Ishikawa (cell line): ENCODE data around the gene UGT2B7.

Experiments
- CEBPB ChIP-seq: IDR thresholded peaks from 2 replicates; pipeline ENCODE4 v1.6.1; 2012
- CREB1 ChIP-seq: IDR thresholded peaks from 2 replicates; pipeline ENCODE4 v1.6.1; 2012; ENCODE audit warnings: low read depth
- EGR1 ChIP-seq: IDR thresholded peaks from 2 replicates; pipeline ENCODE4 v1.6.1; 2012
- EP300 ChIP-seq: IDR thresholded peaks from 2 replicates; pipeline ENCODE4 v1.6.1; 2012; ENCODE audit warnings: borderline replicate concordance
- FOXM1 ChIP-seq: IDR thresholded peaks from 2 replicates; pipeline ENCODE4 v1.6.1; 2012; ENCODE audit warnings: low read depth, borderline replicate concordance
- MAX ChIP-seq: IDR thresholded peaks from 2 replicates; pipeline ENCODE4 v1.6.1; 2012
- NFIC ChIP-seq: IDR thresholded peaks from 2 replicates; pipeline ENCODE4 v1.6.1; 2012
- RAD21 ChIP-seq: IDR thresholded peaks from 2 replicates; pipeline ENCODE4 v1.6.1; 2012; ENCODE audit warnings: low read depth
- REST ChIP-seq: IDR thresholded peaks from 2 replicates; pipeline ENCODE4 v1.6.1; 2012; ENCODE audit warnings: low read depth, mild to moderate bottlenecking
- TAF1 ChIP-seq: IDR thresholded peaks from 2 replicates; pipeline ENCODE4 v1.6.1; 2012; ENCODE audit warnings: low read depth, mild to moderate bottlenecking
- TCF12 ChIP-seq: IDR thresholded peaks from 2 replicates; pipeline ENCODE4 v1.6.1; 2012; ENCODE audit warnings: low read depth
- TEAD4 ChIP-seq: IDR thresholded peaks from 2 replicates; pipeline ENCODE4 v1.6.1; 2012
- YY1 ChIP-seq: IDR thresholded peaks from 2 replicates; pipeline ENCODE4 v1.6.1; 2012; ENCODE audit warnings: low read depth
- ZBTB7A ChIP-seq: IDR thresholded peaks from 2 replicates; pipeline ENCODE4 v1.6.1; 2012; ENCODE audit warnings: low read depth
- TF ChIP-seq, protein P1 (sequence below): IDR thresholded peaks from 2 replicates; pipeline ENCODE4 v1.6.1; 2012

UGT2B7 gene

DNA sequence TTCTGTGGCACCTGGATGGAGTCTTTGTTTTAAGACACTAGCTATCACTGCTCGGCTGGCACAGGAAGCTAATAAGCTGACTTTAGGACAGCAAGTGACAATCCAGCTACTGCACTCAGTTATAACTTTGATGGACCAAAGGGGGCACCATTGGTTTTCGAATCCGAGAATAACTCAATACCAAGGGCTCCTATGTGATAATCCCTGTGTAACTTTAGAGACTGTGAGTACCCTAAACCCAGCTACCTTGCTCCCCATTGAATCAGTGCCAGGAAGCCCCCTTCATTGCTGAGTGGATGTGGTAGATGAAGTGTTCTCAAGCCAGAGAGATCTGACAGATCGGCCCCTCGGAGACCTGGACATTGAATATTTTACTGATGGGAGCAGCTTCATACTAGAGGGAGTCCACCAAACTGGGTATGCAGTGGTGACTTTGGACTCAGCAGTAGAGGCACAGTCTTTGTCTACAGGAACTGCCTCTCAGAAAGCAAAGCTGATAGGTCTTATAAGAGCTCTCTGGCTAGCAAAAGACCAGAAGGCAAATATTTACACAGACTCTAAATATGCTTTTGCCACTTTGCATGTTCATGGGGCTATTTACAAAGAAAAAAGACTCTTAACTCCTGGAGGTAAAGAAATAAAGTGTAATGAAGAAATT is 35.5 kb upstream of the UGT2B7 start:
- TF ChIP-seq EP300: no peak
- TF ChIP-seq REST: no peak
- TF ChIP-seq, protein P1, sequence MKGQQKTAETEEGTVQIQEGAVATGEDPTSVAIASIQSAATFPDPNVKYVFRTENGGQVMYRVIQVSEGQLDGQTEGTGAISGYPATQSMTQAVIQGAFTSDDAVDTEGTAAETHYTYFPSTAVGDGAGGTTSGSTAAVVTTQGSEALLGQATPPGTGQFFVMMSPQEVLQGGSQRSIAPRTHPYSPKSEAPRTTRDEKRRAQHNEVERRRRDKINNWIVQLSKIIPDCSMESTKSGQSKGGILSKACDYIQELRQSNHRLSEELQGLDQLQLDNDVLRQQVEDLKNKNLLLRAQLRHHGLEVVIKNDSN: no peak
- TF ChIP-seq CEBPB: no peak
- TF ChIP-seq NFIC: no peak
- no peak for TF ChIP-seq MAX

DNA sequence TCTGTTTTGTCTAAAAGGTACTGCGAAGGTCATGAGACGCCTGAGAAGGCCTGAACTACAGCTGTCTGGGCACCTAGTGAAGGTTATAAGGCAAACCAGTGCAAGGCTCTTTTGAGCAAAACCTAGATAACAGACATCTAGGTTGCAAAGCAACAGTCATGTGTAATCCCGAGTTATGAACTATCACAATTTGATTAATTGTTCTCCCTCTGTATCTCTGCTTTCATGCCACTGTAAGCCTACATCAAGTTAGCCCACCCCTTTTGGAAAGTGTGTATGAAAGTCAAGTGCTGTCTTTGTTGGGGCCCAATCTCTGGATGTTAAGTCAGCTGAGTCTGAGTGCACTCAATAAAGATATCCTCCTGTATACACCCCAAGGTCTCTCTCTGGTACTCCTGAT is 31.9 kb upstream of the UGT2B7 start:
- no peak for TF ChIP-seq NFIC
- no peak for TF ChIP-seq YY1
- no peak for TF ChIP-seq FOXM1
- no peak for TF ChIP-seq TCF12
- no peak for TF ChIP-seq RAD21
- no peak for TF ChIP-seq TAF1
- no peak for TF ChIP-seq TEAD4
- no peak for TF ChIP-seq REST
- TF ChIP-seq MAX: no peak
- TF ChIP-seq ZBTB7A: no peak
- TF ChIP-seq CREB1: no peak
- TF ChIP-seq, protein P1: no peak
- no peak for TF ChIP-seq EGR1
- TF ChIP-seq EP300: no peak
- no peak for TF ChIP-seq CEBPB

DNA sequence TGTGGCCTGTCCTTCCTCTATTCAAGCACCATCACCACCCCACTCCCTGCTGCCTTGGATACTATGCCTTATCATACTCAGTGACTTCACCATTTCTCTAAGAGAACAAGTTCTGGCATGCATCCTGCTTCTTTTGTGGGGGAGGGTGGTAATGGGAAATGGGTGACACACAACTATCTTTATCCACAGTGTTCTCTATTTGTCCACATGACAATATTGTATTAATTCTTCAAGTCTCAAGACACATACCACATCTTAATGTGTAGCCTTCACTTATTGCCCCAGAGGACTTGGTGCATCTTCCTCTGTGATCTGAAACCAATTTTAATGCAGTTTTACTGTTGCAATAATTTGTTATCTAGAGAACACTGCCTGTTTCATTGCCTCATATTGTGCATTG is 29.3 kb upstream of the UGT2B7 start:
- TF ChIP-seq TEAD4 (no peak), CREB1 (no peak), MAX (no peak), EP300 (no peak), RAD21 (no peak), FOXM1 (no peak), CEBPB (no peak)

GRCh38 chr4:69069085-69069484 is 27.2 kb upstream of the UGT2B7 start:
- TF ChIP-seq EP300 (no peak), TEAD4 (no peak), NFIC (no peak)

DNA sequence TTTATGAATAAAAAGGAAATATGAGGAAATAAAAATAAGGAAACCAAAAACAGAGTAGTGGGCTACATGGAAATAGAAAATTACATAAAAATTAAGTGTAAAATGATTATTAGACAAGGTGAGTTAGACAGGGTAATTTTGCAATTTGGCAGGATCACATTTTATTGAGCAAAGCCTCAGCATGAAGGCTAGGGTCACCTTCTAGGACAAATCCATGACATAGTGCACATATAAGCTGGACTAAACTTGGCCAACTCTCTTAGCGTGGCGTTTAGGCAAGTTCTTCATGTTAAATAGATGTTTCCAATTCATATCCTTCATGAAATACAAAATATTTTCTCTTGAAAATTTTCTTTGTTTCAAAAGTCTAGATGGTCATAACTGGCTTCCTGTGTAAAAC is 25.7 kb upstream of the UGT2B7 start:
- TF ChIP-seq EGR1 (no peak), MAX (no peak), TCF12 (no peak), YY1 (no peak), TAF1 (no peak), ZBTB7A (no peak), CEBPB (no peak), FOXM1 (no peak), TEAD4 (no peak), EP300 (no peak), REST (no peak)
- TF ChIP-seq, protein P1: no peak
